Hepatocyte (in vitro differentiated cells): ENCODE measurements around the gene CHAT. TPM values are rescaled to one million over a fixed set of nuclear protein-coding genes. Genes with fewer than 3 reads are reported as not detected.

Experiments used
- DNase-seq: peaks from one replicate; pipeline ENCODE4 v3.0.0-alpha.2; 2016; ENCODE audit warnings: low spot score
- H2AFZ ChIP-seq: fragments of 200-600 bp; sonication (generic); 2 replicates; pipeline ENCODE4 v1.6.0; 2016; ENCODE audit warnings: antibody characterized with exemption, mild to moderate bottlenecking
- H3K27ac ChIP-seq: fragments of 200-600 bp; sonication (generic); 2 replicates; pipeline ENCODE4 v1.5.1; 2016; ENCODE audit warnings: mild to moderate bottlenecking
- H3K27me3 ChIP-seq: fragments of 200-600 bp; sonication (generic); 2 replicates; pipeline ENCODE4 v1.6.1; 2016
- H3K36me3 ChIP-seq: fragments of 200-600 bp; sonication (generic); replicated peaks from 2 replicates; pipeline ENCODE4 v1.5.1; 2016; ENCODE audit warnings: low read depth; ENCODE audit not compliant: insufficient read depth
- H3K4me1 ChIP-seq: fragments of 200-600 bp; sonication (generic); 2 replicates; pipeline ENCODE4 v1.5.1; 2016; ENCODE audit warnings: mild to moderate bottlenecking, moderate library complexity; ENCODE audit not compliant: insufficient read depth
- H3K4me2 ChIP-seq: fragments of 200-600 bp; sonication (generic); 2 replicates; pipeline ENCODE4 v1.6.0; 2016
- H3K4me3 ChIP-seq: fragments of 200-600 bp; sonication (generic); 2 replicates; pipeline ENCODE4 v1.5.1; 2016; ENCODE audit warnings: mild to moderate bottlenecking
- H3K79me2 ChIP-seq: fragments of 200-600 bp; sonication (generic); 2 replicates; pipeline ENCODE4 v1.6.0; 2017; ENCODE audit warnings: mild to moderate bottlenecking
- H3K9me2 ChIP-seq: fragments of 200-600 bp; sonication (generic); replicated peaks from 2 replicates; pipeline ENCODE4 v1.6.0; 2017; ENCODE audit warnings: mild to moderate bottlenecking; ENCODE audit not compliant: insufficient read depth
- H3K9me3 ChIP-seq: fragments of 200-600 bp; sonication (generic); 2 replicates; pipeline ENCODE4 v1.5.1; 2016; ENCODE audit warnings: low read depth, mild to moderate bottlenecking
- H4K20me1 ChIP-seq: fragments of 200-600 bp; sonication (generic); 2 replicates; pipeline ENCODE4 v1.6.0; 2016; ENCODE audit warnings: mild to moderate bottlenecking; ENCODE audit not compliant: insufficient read depth, poor library complexity, severe bottlenecking
- CTCF ChIP-seq: fragments of 200-600 bp; sonication (generic); IDR thresholded peaks from 2 replicates; pipeline ENCODE4 v1.5.1; 2016; ENCODE audit warnings: antibody characterized with exemption, mild to moderate bottlenecking; ENCODE audit not compliant: poor library complexity
- EZH2 ChIP-seq: fragments of 200-600 bp; sonication (generic); IDR thresholded peaks from 2 replicates; pipeline ENCODE4 v1.6.1; 2016; ENCODE audit warnings: antibody characterized with exemption, mild to moderate bottlenecking, borderline replicate concordance
- EZH2phosphoT487 ChIP-seq: fragments of 200-600 bp; sonication (generic); IDR thresholded peaks from one replicate; pipeline ENCODE4 v1.6.1; 2018; ENCODE audit warnings: antibody characterized with exemption, mild to moderate bottlenecking, low read depth, moderate library complexity; ENCODE audit not compliant: unreplicated experiment, severe bottlenecking
- WGBS: methylation state at CpG from one replicate; pipeline ENCODE4 v1.1.6; 2016; ENCODE audit warnings: low lambda C conversion rate; ENCODE audit errors: missing lambda C conversion rate; 5-methylcytosine and 5-hydroxymethylcytosine counted together
- polyA plus RNA-seq: library from polyadenylated mRNA; unstranded; fragments of >200 nt; fragmentation: Nextera tagmentation; extraction: Ambion mirVana; gene quantifications from 2 replicates; pipeline ENCODE4 v1.2.1, GENCODE V29; 2016
- total RNA-seq: library from RNA; depleted of rRNA; stranded (reverse); fragments of >200 nt; gene quantifications from 2 replicates; pipeline ENCODE4 v1.2.3, GENCODE V29; 2014

CHAT gene
- total and polyA plus RNA-seq, 2 experiments from 2014 or later = 0.27 TPM; not detected in 1

- DNase-seq = no peak
- H4K20me1 ChIP-seq = no peaks in the 10 kb centered on the region
- no peaks in the 10 kb centered on the region for H3K9me2 ChIP-seq
- no peak overlapping the region for H3K27ac ChIP-seq
- H3K4me3 ChIP-seq = no peak overlapping the region
- H3K4me2 ChIP-seq = no peak overlapping the region
- H3K79me2 ChIP-seq = no peaks in the 10 kb centered on the region
- no peaks in the 10 kb centered on the region for H3K9me3 ChIP-seq
- WGBS = 95% methylated on average over 2 of the region's 2 CpGs
- peaks cover 7% of the 10 kb centered on the region for H3K27me3 ChIP-seq
- no peak overlapping the region for H2AFZ ChIP-seq
- no peaks in the 10 kb centered on the region for H3K36me3 ChIP-seq
- H3K4me1 ChIP-seq = peaks cover 1% of the 10 kb centered on the region
- TF ChIP-seq CTCF (no peak), EZH2phosphoT487 (no peak), EZH2 (no peak)
These were observed 69.0 kb downstream of the CHAT start for GRCh38 chr10:49682879-49683278.

- H3K27me3 ChIP-seq = peaks cover 31% of the 10 kb centered on the region
- no peak overlapping the region for H3K27ac ChIP-seq
- no peaks in the 10 kb centered on the region for H3K36me3 ChIP-seq
- no peaks in the 10 kb centered on the region for H3K79me2 ChIP-seq
- peaks cover 4% of the 10 kb centered on the region for H3K4me1 ChIP-seq
- H3K4me3 ChIP-seq = no peak overlapping the region
- H3K9me3 ChIP-seq = no peaks in the 10 kb centered on the region
- H4K20me1 ChIP-seq = no peaks in the 10 kb centered on the region
- H2AFZ ChIP-seq = no peak overlapping the region
- no peak overlapping the region for H3K4me2 ChIP-seq
- no peak for TF ChIP-seq CTCF
- no peak for TF ChIP-seq EZH2
- no peak for TF ChIP-seq EZH2phosphoT487
- no peaks in the 10 kb centered on the region for H3K9me2 ChIP-seq
- WGBS = 61% methylated on average over 4 of the region's 4 CpGs
- no peak for DNase-seq
These were observed 72.8 kb downstream of the CHAT start for GRCh38 chr10:49686651-49687050.

- Histone ChIP-seq H3K27ac (no peak overlapping the region), H3K4me1 (peaks cover 4% of the 10 kb centered on the region), H3K4me2 (no peak overlapping the region), H3K79me2 (no peaks in the 10 kb centered on the region), H3K4me3 (no peak overlapping the region), H2AFZ (no peak overlapping the region), H3K36me3 (no peaks in the 10 kb centered on the region), H3K9me3 (no peaks in the 10 kb centered on the region), H3K27me3 (peaks cover 41% of the 10 kb centered on the region), H3K9me2 (no peaks in the 10 kb centered on the region), H4K20me1 (no peaks in the 10 kb centered on the region)
- WGBS = 27% methylated on average over 8 of the region's 8 CpGs
- DNase-seq = peak; percentile 20
- TF ChIP-seq EZH2 (no peak), CTCF (no peak), EZH2phosphoT487 (no peak)
These were observed 74.5 kb downstream of the CHAT start for GRCh38 chr10:49688261-49688846.
